CD4-positive, alpha-beta T cell treated with Interferon alpha-2 for 1 hour (primary cell): ENCODE data around the gene UGT1A6.
"Not testable (repeated sequence)": the region's sequence is repeated elsewhere in the genome, so short reads cannot be mapped to it uniquely, and the experiment has no call there.

Source experiments
- DNase-seq, 2 donors: peaks; one replicate each; pipeline ENCODE4 v3.0.0-alpha.2; 2020 to 2022

The UGT1A6 gene

DNA sequence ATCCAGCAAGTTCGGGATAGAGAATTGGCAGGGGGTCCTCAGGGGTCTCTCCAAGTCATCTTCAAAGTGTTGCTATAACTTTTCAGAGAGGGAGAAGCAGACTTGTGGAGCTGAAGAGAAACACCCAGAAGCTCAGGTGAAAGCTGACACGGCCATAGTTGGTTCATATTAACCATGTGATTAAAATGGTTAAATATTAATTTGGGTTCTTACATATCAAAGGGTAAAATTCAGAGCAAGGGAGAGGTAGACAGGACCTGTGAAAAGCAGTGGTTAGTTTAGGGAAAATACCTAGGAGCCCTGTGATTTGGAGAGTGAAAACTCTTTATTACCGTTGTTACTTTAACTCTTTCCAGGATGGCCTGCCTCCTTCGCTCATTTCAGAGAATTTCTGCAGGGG is at the start of gene UGT1A6:
UGT1A6 (plus strand) TSS at position 243 of the 400 bp plus-strand sequence; CDS start at position 358, 115 bp downstream.
- DNase-seq: no peak

- DNase-seq: no peak
Observed at GRCh38 chr2:233643128-233643527, 49.6 kb upstream of the UGT1A6 start.

- not testable (repeated sequence) for DNase-seq
Observed at GRCh38 chr2:233646033-233646432, 46.7 kb upstream of the UGT1A6 start.

DNA sequence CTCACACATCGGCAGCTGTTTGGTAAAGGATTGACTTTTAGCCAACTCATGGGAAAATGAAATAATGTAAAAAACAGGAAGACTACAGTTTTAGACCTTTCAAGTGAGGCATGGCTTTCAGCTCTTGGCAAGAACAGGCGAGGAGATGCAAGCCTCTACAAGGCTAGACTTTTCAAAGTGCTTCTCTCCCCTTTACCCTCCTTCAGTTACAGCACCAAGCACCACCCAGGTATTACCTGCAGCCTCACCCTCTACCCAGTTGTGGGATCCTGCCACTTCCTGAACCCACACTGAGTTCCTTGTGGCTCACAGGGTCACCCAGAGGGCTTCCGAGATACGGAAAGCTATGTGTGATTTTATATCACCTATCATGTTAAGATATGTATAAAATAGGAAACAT is 41.7 kb upstream of the UGT1A6 start:
- DNase-seq: no peak

DNA sequence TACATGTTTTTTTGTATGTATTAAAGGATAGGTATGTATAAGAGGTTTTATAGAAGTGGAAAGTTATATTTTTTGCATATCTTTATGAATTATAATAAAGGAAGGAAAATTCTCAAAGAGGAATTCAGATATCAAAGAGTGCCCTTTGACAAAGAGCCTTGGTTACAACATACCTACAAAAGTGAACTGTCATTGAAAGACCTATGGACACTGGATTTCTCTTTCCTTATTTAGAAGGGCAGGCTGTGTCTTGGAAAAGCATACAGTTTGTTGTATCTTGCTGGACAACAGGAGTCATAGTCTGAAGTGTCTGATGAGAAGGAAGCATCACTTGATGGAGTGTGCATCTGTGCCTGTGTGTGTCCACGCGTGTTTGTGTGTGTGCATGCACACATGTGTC is 41.3 kb upstream of the UGT1A6 start:
- DNase-seq: no peak

DNA sequence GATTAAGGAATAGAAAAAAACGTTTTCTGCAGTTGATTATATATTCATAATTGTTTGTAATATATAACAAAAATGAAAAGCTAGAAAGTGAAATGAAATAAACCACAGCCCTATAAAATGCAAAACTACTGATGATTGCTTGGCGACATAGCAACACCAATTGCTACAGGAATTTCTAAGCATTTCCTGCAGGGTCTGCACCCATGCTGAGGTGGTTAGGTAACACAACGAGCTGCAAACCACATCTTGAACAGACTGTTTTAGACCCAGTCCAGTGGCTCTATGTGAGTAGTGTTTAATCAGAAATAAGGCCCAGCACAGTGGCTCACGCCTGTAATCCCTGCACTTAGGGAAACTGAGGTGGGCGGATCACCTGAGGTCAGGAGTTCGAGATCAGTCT is 38.2 kb upstream of the UGT1A6 start:
- DNase-seq: no peak

DNA sequence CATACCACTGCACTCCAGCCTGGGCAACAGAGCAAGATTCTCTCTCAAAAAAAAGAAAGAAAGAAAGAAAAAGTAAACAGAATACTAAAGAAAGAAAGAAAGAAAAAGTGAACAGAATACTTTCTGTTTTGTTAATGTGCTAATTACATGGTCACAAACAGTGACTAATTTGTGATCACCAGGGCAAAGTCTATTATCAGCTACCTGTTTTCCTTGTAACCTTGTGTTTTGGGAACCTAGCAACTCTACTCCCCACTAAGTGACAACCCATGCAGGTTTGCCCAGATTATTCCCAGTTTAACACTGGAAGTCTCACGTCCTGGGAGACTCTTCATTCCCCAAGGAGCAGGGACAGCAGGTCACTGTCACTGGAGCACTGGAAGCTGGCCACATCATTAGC is 37.6 kb upstream of the UGT1A6 start:
- DNase-seq: no peak

GRCh38 chr2:233655943-233656342 is 36.7 kb upstream of the UGT1A6 start:
- DNase-seq: not testable (repeated sequence)

DNA sequence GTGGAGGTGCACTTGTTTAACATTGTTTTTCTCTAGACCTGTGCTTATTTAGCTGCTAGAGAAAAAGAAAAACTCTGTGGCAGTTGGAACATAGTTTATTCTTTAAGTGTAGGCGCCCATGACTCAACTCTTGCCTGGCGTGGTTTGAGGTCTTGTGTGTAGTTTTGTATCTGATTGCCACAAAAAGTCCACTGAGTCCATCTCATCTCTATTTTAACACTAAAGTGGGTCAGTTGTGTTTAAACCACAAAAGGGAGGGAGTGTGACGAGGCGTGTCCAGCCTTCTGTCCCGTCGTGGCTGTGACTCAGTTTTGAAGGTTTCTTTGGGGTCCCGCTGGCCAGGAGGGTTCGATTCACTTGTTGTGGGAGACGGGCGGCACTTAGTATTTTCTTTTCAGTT is 36.2 kb upstream of the UGT1A6 start:
- DNase-seq: no peak

DNA sequence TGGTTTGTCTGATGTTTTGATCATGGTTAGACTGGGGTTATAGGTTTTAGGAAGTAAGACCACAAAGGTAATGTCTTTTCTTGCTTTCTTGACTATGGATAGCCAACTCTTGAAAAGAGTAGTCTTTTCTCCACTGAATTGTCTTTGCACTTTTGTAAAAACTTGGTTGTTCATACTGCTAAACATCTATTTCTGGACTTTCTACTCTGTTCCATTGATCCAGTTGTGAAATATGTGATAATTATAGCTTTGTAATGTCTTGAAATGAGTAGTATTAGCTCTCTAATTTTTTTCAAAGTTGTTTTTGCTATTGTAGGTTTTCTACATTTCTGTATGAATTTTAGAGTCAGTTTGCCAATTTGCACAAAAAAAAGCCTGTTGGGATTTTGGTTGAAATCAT is 34.1 kb upstream of the UGT1A6 start:
- no peak for DNase-seq

- no peak for DNase-seq
Observed at GRCh38 chr2:233663911-233664310, 28.8 kb upstream of the UGT1A6 start.

- no peak for DNase-seq
Observed at GRCh38 chr2:233668605-233669260, 24.0 kb upstream of the UGT1A6 start.

GRCh38 chr2:233671290-233672161 is 21.2 kb upstream of the UGT1A6 start, which contains the start of gene UGT1A9:
Gene UGT1A9, plus strand, starts transcription at chr2:233671898. Its CDS starts 37 bp downstream, at chr2:233671935.
- no peak for DNase-seq

DNA sequence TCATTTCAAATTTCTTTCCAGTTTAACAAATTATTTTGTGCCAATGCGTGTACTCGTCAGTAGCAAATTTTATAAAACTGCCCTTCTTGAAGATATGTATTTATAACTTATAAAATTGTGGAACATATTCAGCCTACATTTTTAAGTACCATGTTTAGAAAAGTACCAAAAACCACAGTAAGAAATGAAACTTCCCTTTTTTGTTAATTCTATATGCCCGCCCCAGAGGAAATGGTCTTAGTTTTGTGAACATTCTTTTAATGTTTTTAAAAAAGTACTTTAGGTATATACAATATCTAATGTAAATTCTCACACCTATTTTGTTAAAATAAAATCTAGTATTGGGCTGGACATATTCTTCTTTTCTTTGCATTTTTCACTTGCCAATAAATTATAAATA is 19.8 kb upstream of the UGT1A6 start:
- no peak for DNase-seq

GRCh38 chr2:233673896-233674295 is 18.8 kb upstream of the UGT1A6 start:
- DNase-seq: no peak

GRCh38 chr2:233674314-233674713 is 18.4 kb upstream of the UGT1A6 start:
- DNase-seq: no peak

DNA sequence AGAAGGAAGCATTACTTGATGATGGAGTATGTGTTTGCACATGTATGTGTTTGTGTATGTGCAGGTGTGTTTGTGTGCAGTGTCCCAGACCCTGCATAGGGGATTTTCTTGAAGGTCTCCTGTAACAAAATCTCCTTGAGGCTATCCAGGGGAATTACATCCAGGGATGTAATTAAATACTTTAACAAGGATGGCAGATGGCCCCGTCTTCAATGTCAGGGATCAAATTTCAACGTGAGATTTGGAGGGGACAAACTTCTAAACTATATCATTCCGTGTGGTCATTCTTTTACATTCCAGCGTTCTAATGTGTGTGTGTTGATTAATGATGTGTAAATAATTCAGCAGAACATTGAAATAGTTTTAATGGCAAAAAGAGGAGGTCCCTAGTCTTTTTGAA is 17.7 kb upstream of the UGT1A6 start:
- no peak for DNase-seq

GRCh38 chr2:233676046-233676445 is 16.6 kb upstream of the UGT1A6 start:
- no peak for DNase-seq

- DNase-seq: no peak
Observed at GRCh38 chr2:233679196-233679595, 13.5 kb upstream of the UGT1A6 start.

- DNase-seq: no peak
Observed at GRCh38 chr2:233680361-233681045, 12.2 kb upstream of the UGT1A6 start.

DNA sequence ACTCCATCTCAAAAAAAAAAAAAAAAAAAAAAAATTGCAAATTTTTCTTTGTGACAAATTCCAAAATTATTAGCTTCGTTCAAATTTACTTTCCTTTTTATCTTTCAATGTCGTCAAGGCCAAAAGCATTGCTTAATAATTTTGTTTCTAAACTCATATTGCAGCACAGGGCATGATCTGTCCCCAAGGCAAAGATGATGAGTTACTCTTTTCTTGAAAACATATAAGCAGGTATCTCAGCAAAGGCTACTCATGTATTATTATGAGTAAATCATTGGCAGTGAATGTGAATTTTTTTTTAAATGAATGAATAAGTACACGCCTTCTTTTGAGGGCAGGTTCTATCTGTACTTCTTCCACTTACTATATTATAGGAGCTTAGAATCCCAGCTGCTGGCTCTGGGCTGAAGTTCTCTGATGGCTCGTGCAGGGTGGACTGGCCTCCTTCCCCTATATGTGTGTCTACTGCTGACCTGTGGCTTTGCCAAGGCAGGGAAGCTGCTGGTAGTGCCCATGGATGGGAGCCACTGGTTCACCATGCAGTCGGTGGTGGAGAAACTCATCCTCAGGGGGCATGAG is 11.1 kb upstream of the UGT1A6 start, which contains the start of gene UGT1A7:
UGT1A7 (plus strand) TSS at position 381 of the 579 bp plus-strand sequence; CDS start at position 418, 37 bp downstream.
- DNase-seq: no peak

- DNase-seq: no peak
Observed at GRCh38 chr2:233684640-233685039, 8.1 kb upstream of the UGT1A6 start.

- no peak for DNase-seq
Observed at GRCh38 chr2:233686928-233687327, 5.8 kb upstream of the UGT1A6 start.
